Measurements from ENCODE around the gene SNX30.

DNA sequence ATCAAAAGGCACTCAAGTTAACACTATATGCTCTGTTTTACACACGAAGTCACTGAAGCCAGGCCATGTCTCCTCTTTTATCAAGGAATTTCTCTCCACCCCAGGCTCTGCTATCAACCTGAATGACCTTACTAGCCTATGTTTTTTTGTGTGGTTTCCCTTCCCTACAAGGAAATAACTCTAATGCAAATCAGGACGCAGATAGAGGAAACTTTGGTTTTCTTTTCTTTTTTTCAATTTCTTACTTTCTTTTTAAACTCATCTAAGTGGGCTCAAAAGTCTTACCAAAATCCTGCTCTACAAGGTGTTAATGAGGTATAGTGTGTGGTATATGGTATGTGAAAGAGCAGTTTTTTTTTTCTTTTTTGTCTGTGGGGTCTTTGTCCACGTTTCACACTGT is 145.6 kb downstream of the SNX30 start:
- no peak for TF ChIP-seq CTCF (conservative IDR thresholded peaks at IDR 0.05; ENCODE audit: low read length)
- TF ChIP-seq EZH2phosphoT487 (IDR thresholded peaks at IDR 0.05; ENCODE audit: borderline replicate concordance, low read depth, low read length), result no peak
